Measurements from ENCODE around the gene ZNHIT3. TPM values are rescaled to one million over a fixed set of nuclear protein-coding genes. Genes with fewer than 3 reads are reported as not detected.

ZNHIT3 gene
- total and polyA plus RNA-seq, 2 of the 13 experiments (the other 11 are each of a cell fraction or from before 2014, with no cell fraction given): 66.6 to 77.4 TPM

DNA sequence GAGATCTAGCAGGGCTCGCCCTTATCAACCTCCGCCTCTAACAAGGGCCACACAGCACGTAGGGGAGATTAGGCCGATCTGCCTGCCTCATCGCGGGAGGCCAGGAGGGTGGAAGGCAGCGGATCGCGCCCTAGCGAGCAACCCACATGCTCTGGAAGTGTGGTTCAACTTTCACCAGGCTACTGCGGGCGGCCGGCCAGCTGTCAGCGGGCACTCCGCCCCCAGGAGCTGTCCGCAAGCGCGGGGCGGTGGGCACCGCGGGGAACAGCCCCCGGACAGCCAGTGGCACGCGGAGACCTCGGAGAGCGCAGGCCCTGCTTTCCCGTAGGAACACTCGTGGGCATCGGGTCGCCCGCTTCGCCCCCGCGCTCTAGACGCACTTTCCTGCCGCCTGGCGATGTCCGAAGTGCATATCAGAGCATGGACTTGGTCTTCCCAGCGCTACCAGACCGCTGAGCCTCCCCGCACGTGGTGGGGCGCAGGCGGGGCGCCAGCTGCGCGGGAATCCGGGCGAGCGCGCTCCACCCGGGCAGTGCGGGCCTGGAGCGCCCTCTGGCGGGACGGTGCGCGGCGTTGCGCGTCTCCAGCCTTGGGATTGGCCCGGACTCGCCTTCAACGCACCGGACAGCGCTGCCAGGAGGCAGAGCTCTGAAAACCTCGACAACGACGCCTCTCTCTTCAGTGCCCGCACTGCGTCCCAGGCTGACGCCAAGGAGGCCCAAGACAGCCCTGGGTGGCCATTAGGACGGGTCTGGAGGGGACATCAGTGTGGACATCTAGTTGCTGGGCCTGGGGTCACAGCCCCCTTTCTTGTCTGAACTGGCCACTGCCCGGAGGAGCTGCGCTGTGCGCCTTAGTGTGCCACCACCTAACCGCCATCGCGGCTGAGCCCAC is 3.6 kb upstream of the ZNHIT3 start (continued):
- TF ChIP-seq, protein P1, sequence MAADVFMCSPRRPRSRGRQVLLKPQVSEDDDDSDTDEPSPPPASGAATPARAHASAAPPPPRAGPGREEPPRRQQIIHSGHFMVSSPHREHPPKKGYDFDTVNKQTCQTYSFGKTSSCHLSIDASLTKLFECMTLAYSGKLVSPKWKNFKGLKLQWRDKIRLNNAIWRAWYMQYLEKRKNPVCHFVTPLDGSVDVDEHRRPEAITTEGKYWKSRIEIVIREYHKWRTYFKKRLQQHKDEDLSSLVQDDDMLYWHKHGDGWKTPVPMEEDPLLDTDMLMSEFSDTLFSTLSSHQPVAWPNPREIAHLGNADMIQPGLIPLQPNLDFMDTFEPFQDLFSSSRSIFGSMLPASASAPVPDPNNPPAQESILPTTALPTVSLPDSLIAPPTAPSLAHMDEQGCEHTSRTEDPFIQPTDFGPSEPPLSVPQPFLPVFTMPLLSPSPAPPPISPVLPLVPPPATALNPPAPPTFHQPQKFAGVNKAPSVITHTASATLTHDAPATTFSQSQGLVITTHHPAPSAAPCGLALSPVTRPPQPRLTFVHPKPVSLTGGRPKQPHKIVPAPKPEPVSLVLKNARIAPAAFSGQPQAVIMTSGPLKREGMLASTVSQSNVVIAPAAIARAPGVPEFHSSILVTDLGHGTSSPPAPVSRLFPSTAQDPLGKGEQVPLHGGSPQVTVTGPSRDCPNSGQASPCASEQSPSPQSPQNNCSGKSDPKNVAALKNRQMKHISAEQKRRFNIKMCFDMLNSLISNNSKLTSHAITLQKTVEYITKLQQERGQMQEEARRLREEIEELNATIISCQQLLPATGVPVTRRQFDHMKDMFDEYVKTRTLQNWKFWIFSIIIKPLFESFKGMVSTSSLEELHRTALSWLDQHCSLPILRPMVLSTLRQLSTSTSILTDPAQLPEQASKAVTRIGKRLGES (CRISPR knock-in tag; IDR thresholded peaks at IDR 0.05; ENCODE audit: borderline replicate concordance): 0 out of 2 replicates have a peak, but pooled peaks have one; percentile 47
- TF ChIP-seq, protein P2, sequence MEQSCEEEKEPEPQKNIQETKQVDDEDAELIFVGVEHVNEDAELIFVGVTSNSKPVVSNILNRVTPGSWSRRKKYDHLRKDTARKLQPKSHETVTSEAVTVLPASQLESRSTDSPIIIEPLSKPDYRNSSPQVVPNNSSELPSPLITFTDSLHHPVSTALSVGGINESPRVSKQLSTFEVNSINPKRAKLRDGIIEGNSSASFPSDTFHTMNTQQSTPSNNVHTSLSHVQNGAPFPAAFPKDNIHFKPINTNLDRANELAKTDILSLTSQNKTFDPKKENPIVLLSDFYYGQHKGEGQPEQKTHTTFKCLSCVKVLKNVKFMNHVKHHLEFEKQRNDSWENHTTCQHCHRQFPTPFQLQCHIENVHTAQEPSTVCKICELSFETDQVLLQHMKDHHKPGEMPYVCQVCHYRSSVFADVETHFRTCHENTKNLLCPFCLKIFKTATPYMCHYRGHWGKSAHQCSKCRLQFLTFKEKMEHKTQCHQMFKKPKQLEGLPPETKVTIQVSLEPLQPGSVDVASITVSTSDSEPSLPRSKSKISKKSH (CRISPR knock-in tag; IDR thresholded peaks at IDR 0.05; ENCODE audit: borderline replicate concordance): peak; percentile 89; the same call in 1 of the 2 replicates
- TF ChIP-seq ZNF362 (CRISPR knock-in tag; IDR thresholded peaks at IDR 0.05; ENCODE audit: borderline replicate concordance) (peak; percentile 39; the same call in 1 of the 2 replicates), ISX (CRISPR knock-in tag; conservative IDR thresholded peaks at IDR 0.05) (peak; percentile 68; the same call in 1 of the 2 replicates), ZNF460 (CRISPR knock-in tag; IDR thresholded peaks at IDR 0.05; ENCODE audit: borderline replicate concordance) (peak; percentile 6; the same call in 1 of the 2 replicates), HOXD1 (CRISPR knock-in tag; IDR thresholded peaks at IDR 0.05) (no peak), IRX3 (CRISPR knock-in tag; IDR thresholded peaks at IDR 0.05; ENCODE audit: borderline replicate concordance, low read depth) (peak; percentile 87), ZMYM4 (CRISPR knock-in tag; IDR thresholded peaks at IDR 0.05) (peak; percentile 54; the same call in 1 of the 2 replicates), THAP7 (CRISPR knock-in tag; IDR thresholded peaks at IDR 0.05) (peak; percentile 84; the same call in 1 of the 2 replicates), ZNF790 (CRISPR knock-in tag; IDR thresholded peaks at IDR 0.05; ENCODE audit: borderline replicate concordance) (peak; percentile 86; the same call in 1 of the 2 replicates), ZKSCAN8 (CRISPR knock-in tag; IDR thresholded peaks at IDR 0.05; ENCODE audit: borderline replicate concordance) (peak; percentile 62; the same call in 1 of the 2 replicates)
- TF ChIP-seq, protein P3, sequence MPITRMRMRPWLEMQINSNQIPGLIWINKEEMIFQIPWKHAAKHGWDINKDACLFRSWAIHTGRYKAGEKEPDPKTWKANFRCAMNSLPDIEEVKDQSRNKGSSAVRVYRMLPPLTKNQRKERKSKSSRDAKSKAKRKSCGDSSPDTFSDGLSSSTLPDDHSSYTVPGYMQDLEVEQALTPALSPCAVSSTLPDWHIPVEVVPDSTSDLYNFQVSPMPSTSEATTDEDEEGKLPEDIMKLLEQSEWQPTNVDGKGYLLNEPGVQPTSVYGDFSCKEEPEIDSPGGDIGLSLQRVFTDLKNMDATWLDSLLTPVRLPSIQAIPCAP (CRISPR knock-in tag; IDR thresholded peaks at IDR 0.05; ENCODE audit: low read depth): peak; percentile 83; the same call in 1 of the 2 replicates
- TF ChIP-seq, protein P4, sequence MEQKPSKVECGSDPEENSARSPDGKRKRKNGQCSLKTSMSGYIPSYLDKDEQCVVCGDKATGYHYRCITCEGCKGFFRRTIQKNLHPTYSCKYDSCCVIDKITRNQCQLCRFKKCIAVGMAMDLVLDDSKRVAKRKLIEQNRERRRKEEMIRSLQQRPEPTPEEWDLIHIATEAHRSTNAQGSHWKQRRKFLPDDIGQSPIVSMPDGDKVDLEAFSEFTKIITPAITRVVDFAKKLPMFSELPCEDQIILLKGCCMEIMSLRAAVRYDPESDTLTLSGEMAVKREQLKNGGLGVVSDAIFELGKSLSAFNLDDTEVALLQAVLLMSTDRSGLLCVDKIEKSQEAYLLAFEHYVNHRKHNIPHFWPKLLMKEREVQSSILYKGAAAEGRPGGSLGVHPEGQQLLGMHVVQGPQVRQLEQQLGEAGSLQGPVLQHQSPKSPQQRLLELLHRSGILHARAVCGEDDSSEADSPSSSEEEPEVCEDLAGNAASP (CRISPR knock-in tag; IDR thresholded peaks at IDR 0.05; ENCODE audit: borderline replicate concordance): peak; percentile 47; the same call in 1 of the 2 replicates
- TF ChIP-seq, protein P5, sequence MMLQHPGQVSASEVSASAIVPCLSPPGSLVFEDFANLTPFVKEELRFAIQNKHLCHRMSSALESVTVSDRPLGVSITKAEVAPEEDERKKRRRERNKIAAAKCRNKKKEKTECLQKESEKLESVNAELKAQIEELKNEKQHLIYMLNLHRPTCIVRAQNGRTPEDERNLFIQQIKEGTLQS (CRISPR knock-in tag; IDR thresholded peaks at IDR 0.05): peak; percentile 64; the same call in 1 of the 2 replicates
- TF ChIP-seq, protein P6, sequence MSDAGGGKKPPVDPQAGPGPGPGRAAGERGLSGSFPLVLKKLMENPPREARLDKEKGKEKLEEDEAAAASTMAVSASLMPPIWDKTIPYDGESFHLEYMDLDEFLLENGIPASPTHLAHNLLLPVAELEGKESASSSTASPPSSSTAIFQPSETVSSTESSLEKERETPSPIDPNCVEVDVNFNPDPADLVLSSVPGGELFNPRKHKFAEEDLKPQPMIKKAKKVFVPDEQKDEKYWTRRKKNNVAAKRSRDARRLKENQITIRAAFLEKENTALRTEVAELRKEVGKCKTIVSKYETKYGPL (CRISPR knock-in tag; IDR thresholded peaks at IDR 0.05): no peak
